HL-60 (cell line): ENCODE results near the gene IL13.

ENCODE experiments used
- POLR2AphosphoS5 ChIP-seq: IDR thresholded peaks from 2 replicates; pipeline ENCODE4 v1.6.1; 2012; ENCODE audit warnings: low read depth
- TF ChIP-seq, protein P1 (sequence below): IDR thresholded peaks from one replicate; pipeline ENCODE4 v1.5.1; 2011; ENCODE audit warnings: low read length, control low read depth, inconsistent platforms; ENCODE audit not compliant: insufficient read depth

DNA sequence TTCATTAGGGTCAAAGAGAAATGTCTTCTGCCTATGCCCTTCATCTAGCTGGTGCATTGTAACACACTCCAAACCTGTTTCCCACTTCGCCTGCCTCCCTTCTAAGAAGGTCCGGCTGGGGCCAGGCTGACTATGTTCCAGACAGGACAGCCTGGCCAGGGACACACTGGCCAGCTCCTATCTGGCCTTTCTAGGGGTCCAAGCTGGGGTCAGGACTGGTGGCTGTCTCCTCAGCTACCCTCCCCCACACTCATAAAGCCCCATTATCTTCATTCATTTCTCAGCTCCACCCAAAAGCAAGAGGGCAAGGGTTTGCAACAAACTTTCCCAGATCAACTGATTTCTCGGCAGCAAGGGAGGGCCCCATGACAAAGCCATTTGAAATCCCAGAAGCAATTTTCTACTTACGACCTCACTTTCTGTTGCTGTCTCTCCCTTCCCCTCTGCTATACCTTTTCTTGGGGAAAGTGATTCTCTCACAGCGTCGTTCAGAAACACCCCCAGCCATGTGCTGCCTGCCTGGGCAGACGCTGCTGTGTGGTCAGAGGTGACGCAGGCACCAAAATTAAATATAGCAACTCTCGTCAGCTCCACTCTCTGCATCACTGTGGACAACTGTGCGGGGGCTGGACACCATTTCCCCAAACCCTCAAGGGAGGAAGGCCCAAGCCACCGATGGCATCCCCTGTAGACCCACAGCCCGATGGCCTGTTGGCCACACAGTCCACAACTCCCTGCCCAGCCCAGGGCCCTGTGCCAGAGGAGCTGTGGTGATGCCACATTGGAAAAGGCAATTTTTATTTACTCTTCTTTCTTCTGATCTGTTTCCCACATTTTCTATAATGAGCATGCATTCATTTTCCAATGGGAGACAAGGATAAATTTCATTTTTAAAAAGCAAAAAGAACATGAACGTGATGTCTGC, 6.1 kb downstream of the IL13 start:
- TF ChIP-seq, protein P1, sequence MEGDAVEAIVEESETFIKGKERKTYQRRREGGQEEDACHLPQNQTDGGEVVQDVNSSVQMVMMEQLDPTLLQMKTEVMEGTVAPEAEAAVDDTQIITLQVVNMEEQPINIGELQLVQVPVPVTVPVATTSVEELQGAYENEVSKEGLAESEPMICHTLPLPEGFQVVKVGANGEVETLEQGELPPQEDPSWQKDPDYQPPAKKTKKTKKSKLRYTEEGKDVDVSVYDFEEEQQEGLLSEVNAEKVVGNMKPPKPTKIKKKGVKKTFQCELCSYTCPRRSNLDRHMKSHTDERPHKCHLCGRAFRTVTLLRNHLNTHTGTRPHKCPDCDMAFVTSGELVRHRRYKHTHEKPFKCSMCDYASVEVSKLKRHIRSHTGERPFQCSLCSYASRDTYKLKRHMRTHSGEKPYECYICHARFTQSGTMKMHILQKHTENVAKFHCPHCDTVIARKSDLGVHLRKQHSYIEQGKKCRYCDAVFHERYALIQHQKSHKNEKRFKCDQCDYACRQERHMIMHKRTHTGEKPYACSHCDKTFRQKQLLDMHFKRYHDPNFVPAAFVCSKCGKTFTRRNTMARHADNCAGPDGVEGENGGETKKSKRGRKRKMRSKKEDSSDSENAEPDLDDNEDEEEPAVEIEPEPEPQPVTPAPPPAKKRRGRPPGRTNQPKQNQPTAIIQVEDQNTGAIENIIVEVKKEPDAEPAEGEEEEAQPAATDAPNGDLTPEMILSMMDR, result no peak
- TF ChIP-seq POLR2AphosphoS5, result no peak
